Loucy (cell line): ENCODE measurements around the gene SH3YL1.

ENCODE experiments used
- H2AFZ ChIP-seq: fragments of 200-600 bp; sonication (generic); 2 replicates; pipeline ENCODE4 v1.6.0; 2016; ENCODE audit warnings: antibody characterized with exemption, mild to moderate bottlenecking, low read length, moderate library complexity
- H3F3A ChIP-seq: fragments of 200-600 bp; 2 replicates; pipeline ENCODE4 v1.6.0; 2016; ENCODE audit warnings: antibody characterized with exemption, low read depth, mild to moderate bottlenecking
- H3K27me3 ChIP-seq: fragments of 200-600 bp; sonication (generic); 2 replicates; pipeline ENCODE4 v1.6.1; 2014; ENCODE audit warnings: low read length, mild to moderate bottlenecking; ENCODE audit not compliant: insufficient read depth, poor library complexity, severe bottlenecking
- H3K36me3 ChIP-seq: fragments of 200-600 bp; sonication (generic); 2 replicates; pipeline ENCODE4 v1.6.1; 2016; ENCODE audit warnings: low read length; ENCODE audit not compliant: insufficient read depth
- H3K4me1 ChIP-seq: fragments of 200-600 bp; sonication (generic); 2 replicates; pipeline ENCODE4 v1.5.1; 2014; ENCODE audit warnings: low read length, mild to moderate bottlenecking; ENCODE audit not compliant: insufficient read depth, poor library complexity, severe bottlenecking
- H3K4me2 ChIP-seq: fragments of 200-600 bp; sonication (generic); 2 replicates; pipeline ENCODE4 v1.6.0; 2014; ENCODE audit warnings: antibody characterized with exemption, low read length, low read depth, mild to moderate bottlenecking; ENCODE audit not compliant: poor library complexity, severe bottlenecking
- H3K4me3 ChIP-seq: fragments of 200-600 bp; sonication (generic); 2 replicates; pipeline ENCODE4 v1.5.1; 2014; ENCODE audit warnings: low read length, mild to moderate bottlenecking, mixed read lengths; ENCODE audit not compliant: poor library complexity, severe bottlenecking
- H3K79me2 ChIP-seq: fragments of 200-600 bp; sonication (generic); 2 replicates; pipeline ENCODE4 v1.6.1; 2014; ENCODE audit warnings: low read length; ENCODE audit not compliant: insufficient read depth
- H3K9ac ChIP-seq: fragments of 200-600 bp; sonication (generic); 2 replicates; pipeline ENCODE4 v1.6.0; 2014; ENCODE audit warnings: mild to moderate bottlenecking, low read depth, low read length, moderate library complexity; ENCODE audit not compliant: poor library complexity, severe bottlenecking
- H3K9me2 ChIP-seq: fragments of 200-600 bp; sonication (generic); replicated peaks from 2 replicates; pipeline ENCODE4 v1.6.1; 2016; ENCODE audit warnings: low read depth, low read length, mixed read lengths
- H3K9me3 ChIP-seq: fragments of 200-600 bp; sonication (generic); 2 replicates; pipeline ENCODE4 v1.6.1; 2014; ENCODE audit warnings: mild to moderate bottlenecking, antibody characterized with exemption, low read length, low read depth; ENCODE audit not compliant: insufficient read depth
- H4K20me1 ChIP-seq: fragments of 200-600 bp; sonication (generic); 2 replicates; pipeline ENCODE4 v1.6.0; 2014; ENCODE audit warnings: antibody characterized with exemption, low read length, mild to moderate bottlenecking; ENCODE audit not compliant: insufficient read depth, poor library complexity, severe bottlenecking
- EZH2phosphoT487 ChIP-seq: fragments of 200-600 bp; IDR thresholded peaks from 2 replicates; pipeline ENCODE4 v1.6.1; 2018; ENCODE audit warnings: antibody characterized with exemption, mild to moderate bottlenecking, moderate library complexity, borderline replicate concordance
- TF ChIP-seq, protein P1 (sequence below): fragments of 200-600 bp; sonication (generic); conservative IDR thresholded peaks from 2 replicates; pipeline ENCODE4 v1.5.1; 2014; ENCODE audit warnings: mild to moderate bottlenecking, antibody characterized with exemption, low read length

Gene SH3YL1

GRCh38 chr2:284896-285492, 21.2 kb upstream of the SH3YL1 start:
- H3K9me3 ChIP-seq: no peaks in the 10 kb centered on the region
- H3K9ac ChIP-seq: no peak overlapping the region
- H4K20me1 ChIP-seq: no peaks in the 10 kb centered on the region
- H3K27me3 ChIP-seq: no peaks in the 10 kb centered on the region
- TF ChIP-seq EZH2phosphoT487: no peak
- TF ChIP-seq, protein P1, sequence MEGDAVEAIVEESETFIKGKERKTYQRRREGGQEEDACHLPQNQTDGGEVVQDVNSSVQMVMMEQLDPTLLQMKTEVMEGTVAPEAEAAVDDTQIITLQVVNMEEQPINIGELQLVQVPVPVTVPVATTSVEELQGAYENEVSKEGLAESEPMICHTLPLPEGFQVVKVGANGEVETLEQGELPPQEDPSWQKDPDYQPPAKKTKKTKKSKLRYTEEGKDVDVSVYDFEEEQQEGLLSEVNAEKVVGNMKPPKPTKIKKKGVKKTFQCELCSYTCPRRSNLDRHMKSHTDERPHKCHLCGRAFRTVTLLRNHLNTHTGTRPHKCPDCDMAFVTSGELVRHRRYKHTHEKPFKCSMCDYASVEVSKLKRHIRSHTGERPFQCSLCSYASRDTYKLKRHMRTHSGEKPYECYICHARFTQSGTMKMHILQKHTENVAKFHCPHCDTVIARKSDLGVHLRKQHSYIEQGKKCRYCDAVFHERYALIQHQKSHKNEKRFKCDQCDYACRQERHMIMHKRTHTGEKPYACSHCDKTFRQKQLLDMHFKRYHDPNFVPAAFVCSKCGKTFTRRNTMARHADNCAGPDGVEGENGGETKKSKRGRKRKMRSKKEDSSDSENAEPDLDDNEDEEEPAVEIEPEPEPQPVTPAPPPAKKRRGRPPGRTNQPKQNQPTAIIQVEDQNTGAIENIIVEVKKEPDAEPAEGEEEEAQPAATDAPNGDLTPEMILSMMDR: no peak
- no peak overlapping the region for H2AFZ ChIP-seq
- H3K9me2 ChIP-seq: no peaks in the 10 kb centered on the region
- no peak overlapping the region for H3K4me3 ChIP-seq
- H3F3A ChIP-seq: no peaks in the 10 kb centered on the region
- no peak overlapping the region for H3K4me2 ChIP-seq
- no peaks in the 10 kb centered on the region for H3K79me2 ChIP-seq
- H3K36me3 ChIP-seq: peaks cover 25% of the 10 kb centered on the region; the same call in 1 of the 2 replicates
- no peaks in the 10 kb centered on the region for H3K4me1 ChIP-seq

DNA sequence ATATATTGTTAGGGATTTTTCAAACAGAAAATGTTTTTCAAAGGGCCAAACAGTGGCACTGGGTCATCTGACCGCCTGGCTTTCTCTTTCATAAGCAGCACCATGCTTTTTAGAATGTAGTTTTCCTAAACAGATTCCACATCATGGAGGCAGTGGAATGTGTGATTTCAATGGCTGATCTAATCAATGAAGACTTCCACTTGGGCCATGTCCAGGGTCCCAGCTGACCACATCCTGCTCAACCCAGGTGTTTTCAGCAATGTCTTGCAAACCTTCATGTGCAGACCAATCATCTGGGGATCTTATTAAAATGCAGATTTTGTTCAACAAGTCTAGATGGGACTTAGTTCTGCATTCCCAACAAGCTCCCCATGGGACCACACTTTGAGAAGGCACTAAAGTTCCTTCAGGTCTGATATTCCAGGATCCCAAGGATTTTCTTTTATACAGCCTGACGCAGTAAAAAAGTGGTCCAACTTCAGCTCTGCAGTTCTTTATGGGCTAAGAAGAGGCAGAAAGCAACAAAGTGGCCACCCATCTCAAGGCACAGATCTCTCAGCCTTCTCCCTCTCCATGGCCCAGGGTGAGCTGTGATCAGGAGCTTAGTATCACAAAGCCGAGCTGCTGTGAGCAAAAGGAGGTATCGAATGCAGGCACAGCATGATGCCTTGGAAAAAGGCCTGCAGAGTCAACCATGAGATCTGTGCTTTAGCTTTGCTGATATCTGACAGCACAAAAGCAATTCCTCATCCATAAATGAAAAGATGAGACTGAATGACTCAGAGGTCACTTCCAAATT, 20.4 kb upstream of the SH3YL1 start:
- Histone ChIP-seq H3F3A (no peaks in the 10 kb centered on the region), H3K27me3 (no peaks in the 10 kb centered on the region), H3K4me2 (no peak overlapping the region), H3K4me1 (no peaks in the 10 kb centered on the region), H3K36me3 (peaks cover 32% of the 10 kb centered on the region), H3K9ac (no peak overlapping the region), H3K4me3 (no peak overlapping the region), H3K9me2 (no peaks in the 10 kb centered on the region), H2AFZ (no peak overlapping the region), H4K20me1 (no peaks in the 10 kb centered on the region), H3K9me3 (no peaks in the 10 kb centered on the region), H3K79me2 (no peaks in the 10 kb centered on the region)
- no peak for TF ChIP-seq EZH2phosphoT487
- TF ChIP-seq, protein P1: no peak

DNA sequence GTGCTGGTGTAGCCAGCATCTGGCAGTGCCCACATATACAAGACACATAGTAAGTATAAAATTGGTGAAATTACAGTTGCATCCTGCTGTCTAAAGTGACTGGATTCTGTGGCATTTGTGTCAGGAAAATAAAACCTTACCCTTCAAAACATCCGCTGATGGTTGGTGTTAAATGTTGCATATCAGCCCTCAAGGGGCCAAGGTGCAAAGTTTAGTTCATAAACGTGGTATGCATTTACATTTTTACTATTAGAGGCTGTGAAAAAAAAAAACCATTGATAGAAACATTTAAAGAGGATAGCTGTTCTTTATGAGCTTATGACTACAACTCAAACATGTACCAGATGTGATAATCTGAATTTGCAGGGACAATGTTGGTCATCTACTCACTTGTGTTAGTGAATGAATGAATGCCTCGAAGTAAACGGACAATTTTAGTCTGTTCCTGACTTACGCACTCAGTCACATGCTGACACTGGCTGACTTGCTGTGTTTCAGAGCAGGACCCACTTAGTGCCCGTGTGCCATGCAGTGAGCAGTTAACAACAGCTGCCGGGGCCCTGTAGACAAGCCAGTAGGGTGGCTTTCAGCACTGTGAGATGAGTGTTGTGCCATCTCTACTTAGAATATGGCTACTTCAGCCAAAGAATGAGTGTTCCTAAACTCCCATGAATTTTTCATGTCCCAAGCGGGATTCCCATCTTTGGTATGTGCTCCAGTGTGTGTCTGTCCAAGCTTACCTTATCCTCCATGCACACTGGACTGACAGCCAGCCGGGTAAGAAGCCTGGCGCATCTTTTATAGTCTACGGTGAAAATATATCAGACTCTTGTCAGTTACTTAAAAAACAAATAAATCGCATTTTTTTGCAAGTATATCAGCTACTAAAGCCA, 18.8 kb upstream of the SH3YL1 start:
- Histone ChIP-seq H3K27me3 (no peaks in the 10 kb centered on the region), H3K79me2 (no peaks in the 10 kb centered on the region), H3K4me1 (no peaks in the 10 kb centered on the region), H3K9ac (no peak overlapping the region), H2AFZ (no peak overlapping the region), H3K36me3 (peaks cover 48% of the 10 kb centered on the region), H3K9me2 (no peaks in the 10 kb centered on the region), H4K20me1 (no peaks in the 10 kb centered on the region), H3K4me3 (no peak overlapping the region), H3F3A (no peaks in the 10 kb centered on the region), H3K4me2 (no peak overlapping the region), H3K9me3 (no peaks in the 10 kb centered on the region)
- TF ChIP-seq, protein P1: no peak
- TF ChIP-seq EZH2phosphoT487: no peak
